Central memory CD4-positive, alpha-beta T cell (primary cell): Measurements from ENCODE around the gene KCNAB1.
"Not testable (repeated sequence)": the region's sequence is repeated elsewhere in the genome, so short reads cannot be mapped to it uniquely, and the experiment has no call there.

Source experiments
- DNase-seq: peaks from one replicate; pipeline ENCODE4 v3.0.0; 2022

Gene KCNAB1

DNA sequence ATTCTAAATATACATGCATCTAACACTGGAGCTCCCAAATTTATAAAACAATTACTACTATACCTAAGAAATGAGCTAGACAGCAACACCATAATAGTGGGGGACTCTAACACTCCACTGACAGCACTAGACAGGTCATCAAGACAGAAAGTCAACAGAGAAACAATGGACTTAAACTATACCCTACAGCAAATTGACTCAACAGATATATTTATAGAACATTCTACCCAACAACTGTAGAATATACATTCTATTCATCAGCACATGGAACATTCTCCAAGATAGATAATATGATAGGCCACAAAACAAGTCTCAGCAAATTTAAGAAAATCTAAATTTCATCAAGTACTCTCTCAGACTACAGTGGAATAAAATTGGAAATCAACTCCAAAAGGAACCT is 102.0 kb downstream of the KCNAB1 start:
- not testable (repeated sequence) for DNase-seq

DNA sequence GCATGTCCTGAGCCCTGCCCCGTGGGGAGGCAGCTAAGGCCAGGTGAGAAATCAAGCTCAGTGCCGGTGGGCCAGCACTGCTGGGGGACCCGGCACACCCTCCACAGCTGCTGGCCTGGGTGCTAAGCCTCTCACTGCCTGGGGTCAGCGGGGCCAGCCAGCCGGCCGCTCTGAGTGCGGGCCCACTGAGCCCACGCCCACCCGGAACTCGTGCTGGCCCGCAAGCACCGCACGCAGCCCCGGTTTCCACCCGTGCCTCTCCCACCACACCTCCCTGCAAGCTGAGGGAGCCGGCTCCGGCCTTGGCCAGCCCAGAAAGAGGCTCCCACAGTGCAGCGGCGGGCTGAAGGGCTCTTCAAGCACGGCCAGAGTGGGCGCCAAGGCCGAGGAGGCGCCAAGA is 103.7 kb downstream of the KCNAB1 start:
- not testable (repeated sequence) for DNase-seq

DNA sequence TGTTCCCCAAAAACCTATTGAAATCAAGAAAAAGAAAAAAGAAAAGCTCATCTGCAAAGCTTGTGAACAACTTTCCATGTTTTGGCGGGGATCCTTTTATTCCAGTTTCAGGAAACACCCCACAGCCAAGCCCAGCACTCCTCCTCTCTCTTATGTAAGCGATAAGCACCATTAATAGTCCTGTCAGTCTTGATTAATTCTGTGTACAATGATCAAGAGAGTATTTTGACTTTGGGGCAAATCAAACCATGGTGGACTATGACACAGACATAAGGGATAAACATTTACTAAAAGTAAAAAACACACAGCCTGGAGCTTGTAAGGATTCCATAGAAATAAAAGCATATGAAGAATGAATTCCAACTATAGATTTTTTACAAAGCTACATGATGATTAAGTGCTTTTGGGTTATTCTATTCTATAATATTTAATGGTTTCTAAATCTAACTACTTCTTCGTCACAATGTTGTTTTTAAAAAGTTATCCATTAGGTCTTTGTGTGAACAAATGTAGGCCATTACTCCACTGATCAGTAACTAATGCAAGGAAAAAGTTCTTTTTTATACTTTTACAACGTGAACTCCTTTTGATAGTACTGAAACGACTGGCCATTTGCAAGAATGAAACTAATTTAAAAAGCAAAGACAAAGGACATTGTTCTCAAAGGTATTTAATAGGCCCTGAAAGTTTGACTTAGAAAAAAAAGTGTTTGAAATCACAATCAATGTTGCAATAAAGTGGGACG is 106.5 kb downstream of the KCNAB1 start:
- DNase-seq = no peak

DNA sequence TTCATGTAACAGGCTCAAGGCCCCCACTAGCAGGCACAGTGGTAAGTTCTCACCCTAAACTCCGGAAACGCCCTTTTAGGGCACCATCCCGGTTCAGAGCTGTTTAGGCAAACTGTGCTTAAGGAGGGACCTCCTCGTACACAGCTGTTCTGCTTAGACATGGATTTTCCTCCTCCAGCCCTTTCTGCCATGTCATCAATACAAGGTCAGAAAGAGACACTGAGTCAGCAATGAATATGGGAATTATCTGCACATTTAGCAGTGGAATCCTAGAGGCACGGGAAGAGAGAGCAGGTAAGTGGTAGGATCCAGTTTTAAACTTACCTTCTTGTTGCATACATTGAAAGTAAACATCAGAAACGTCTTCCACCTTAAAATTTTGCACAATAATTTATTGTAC is 107.3 kb downstream of the KCNAB1 start:
- no peak for DNase-seq

DNA sequence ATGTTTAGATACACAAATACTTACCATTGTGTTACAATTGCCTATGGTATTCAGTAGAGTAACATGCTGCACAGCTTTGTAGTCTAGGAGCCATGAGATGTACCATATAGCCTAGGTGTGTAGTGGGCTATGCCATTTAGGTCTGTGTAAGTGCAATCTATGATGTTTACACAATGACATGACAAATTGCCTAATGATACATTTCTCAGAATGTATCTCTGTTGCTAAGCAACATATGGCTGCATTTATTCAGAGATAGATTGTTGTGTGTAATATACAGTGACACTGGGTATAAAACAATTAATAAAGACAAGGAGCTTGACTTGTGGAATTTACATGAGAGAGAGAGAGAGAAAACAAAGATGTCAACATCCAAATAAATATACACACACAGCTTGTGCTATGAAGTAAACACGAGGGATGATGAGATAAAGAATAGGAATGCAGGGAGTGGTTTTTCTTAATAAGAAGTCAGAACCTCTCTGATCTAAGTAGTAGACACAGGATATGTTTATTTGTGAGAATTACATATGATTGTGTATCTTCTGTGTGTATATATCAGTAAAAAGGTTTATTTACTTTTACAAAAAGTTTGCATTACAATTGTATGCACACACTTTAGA is 110.0 kb downstream of the KCNAB1 start:
- DNase-seq = no peak

DNA sequence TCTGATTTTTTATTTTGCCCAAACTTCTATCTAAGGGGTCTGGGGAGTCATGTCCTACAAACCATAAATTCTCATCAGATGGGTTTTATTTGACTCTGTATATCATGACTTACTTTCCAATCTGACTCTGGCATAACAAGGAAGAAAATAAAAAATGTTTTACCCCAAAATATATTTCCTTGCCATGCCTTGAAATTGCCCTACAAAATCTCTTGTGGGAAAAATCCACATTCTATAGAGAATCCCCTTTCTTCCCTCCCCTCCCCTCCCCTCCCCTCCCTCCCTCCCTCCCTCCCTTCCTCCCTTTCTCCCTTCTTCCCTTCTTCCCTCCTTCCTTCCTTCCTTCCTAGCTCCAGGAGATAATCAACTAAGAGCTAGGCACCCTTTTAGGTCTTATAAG is 110.8 kb downstream of the KCNAB1 start:
- not testable (repeated sequence) for DNase-seq

DNA sequence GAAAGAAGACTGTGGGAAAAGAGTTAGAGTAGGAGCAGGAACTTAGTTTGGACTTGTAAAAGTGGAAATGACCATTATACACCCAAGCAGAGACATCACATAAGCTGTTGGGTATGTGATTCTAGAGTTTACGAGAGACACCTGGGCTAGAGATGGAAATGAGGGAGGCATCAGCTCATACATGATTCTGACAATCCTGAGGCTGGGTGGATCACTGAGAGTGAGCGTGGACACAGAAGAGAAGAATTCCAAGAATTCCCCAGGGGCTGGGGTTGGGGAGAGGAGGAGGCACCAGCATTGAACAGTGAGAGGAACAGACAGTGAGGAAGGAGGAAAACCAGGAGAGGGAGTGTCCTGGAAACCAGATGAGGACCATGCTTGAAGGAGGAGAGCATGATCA is 113.5 kb downstream of the KCNAB1 start:
- no peak for DNase-seq

DNA sequence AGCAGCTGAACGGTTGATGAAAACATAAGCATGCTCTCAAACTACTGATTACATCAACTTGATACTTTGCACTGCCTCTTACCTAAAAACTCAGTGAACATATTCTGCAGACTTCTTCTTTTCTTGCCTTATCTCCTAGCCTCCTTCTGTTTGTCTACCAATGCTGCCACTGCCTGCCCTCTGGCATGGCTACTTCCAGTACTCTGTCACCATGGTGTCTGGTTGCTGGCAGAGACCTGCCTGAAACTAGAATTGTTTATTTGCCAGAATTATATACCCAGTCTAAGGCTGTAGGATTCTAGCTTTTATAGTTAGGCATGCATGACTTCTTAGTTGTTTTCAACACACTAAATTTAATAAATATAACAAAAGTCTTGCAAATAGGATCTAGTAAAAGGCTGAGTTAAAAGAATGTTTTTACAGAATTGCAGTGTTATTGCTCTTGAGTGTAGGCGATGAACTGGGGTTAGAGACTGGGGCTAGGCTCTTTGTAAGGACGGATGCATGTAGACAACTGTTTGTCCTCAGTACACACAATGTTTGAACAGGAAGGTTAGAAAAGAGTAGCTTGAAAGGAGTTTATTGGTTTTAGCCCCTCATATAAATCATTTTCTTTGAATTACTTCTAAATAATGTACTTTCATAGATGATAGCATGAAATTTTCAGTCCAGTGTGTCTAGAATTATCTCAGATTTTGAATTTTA is 116.3 kb downstream of the KCNAB1 start:
- no peak for DNase-seq

DNA sequence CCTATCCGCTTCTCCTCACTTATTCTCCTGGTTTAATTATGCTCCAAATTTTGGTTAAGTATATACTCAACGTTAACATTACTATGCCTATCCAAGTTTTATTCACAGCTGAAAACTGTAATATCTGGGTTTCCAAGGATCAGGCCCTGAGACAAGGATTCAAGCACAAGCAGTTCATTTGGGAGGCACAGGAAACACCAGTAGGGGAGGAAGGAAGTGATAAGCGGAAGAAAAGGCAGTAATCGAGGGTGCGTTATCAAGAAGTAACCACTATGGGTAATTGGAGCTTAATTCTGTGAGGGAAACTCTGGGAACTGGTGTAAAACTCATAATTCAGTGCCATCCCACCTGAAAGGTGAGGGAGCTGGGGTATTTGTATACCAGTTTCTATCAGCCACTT is 120.3 kb downstream of the KCNAB1 start:
- no peak for DNase-seq

DNA sequence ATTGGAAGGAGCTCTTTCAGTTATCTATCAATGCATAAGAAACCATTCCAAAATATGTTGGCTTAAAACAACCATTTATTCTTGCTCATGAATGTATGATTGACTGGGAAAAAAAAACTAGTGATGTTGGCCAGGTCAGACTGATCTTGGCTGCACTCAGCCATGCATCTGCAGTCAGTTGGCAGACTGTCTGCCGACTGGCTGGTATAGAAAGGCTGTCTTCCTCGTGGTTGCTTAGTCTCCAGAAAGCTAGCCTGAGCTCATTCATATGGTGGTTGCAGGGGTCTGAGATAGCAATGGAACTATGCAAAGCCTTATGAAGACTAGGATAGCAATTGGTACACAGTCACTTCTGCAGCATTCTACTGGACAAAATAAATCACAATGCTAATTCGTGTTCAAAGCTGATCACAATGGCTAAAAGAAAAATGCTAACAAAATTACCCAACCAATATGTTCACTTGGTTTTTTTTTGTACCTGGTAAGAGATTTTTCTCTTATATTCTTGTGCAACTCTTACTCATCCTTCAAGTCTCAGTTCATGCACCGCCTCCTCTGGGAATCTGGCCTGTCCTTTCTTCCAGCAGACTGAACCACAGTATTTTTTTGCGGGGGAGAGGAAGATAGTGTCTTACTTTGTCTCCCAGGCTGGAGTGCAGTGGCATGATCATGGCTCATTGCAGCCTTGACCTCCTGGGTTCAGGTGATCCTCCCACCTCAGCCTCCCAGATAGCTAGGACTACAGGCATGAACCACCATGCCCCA is 126.8 kb downstream of the KCNAB1 start:
- DNase-seq = no peak

DNA sequence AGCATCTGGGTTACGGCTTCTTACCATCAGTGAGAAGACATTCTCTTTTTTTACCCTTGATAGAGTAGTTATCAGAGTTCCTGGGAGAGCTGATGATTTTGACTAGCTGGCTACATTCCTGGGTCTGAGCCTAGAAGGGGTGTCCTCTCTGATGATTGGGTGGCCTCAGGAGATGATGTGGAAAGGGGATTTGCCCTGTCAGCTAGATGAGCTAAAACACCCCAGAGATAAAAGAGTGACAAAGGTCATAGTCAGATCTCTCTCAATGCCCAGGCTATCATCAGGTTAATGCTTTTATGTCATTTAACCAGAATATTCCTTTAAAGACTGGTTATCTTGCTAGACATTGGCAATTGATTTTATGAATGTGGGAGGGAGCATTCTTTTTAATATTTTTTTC is 130.2 kb downstream of the KCNAB1 start:
- DNase-seq = no peak

DNA sequence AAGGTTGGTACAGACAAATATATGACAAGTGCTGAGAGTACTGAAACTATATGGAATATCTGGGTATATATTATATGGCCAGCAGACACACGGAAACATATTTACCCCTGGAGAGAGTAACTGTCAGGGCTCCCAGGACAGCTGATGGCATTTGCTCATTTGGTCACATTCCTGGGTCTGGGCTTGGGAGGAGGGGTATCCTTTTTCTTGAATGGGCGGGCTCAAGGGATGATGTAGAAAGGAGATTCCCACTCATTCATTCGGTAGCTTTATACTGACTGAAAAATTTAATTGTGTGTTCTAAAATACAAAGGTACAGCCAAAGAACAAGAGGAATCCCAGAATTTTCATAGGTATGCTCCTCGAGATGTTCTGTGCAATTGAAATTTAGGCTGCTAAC is 131.0 kb downstream of the KCNAB1 start:
- DNase-seq = no peak

DNA sequence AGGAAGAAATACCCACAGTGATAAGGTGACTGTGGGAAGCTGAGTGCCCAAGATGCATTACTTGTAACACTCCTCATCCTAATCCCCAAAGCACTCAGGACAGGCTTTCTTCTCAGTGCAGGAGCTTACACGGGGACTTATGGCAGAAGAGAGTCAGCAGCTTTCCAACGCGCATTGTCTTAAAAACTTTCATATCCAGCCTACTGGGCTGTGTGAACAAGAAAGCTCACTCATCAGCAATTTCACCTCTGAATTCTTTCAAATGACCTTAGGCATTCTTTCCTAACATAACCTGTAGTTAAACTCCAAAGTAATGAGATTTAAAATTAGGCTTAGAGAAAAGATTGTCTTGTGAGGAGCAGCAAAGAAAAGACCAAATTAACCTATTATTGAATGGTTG is 132.3 kb downstream of the KCNAB1 start:
- DNase-seq = no peak

DNA sequence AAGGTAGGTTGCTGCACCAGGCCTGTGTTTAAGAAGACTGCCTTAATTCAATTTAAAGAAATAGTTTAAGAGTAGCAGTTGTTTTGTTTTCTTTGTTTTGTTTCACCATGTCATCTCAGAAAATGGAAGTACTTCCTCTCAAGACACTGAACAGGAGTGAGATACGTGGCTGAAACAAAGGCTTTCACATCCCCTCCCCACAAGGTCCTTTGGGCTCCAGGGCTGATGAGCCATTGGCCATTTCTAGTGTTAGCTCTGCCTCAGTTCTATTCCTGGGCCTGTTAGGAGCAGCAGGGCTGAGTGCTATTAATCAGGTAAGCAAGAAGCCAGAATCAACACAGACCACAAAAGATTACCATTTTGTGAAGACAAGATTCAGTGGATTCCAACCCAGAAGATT is 132.8 kb downstream of the KCNAB1 start:
- no peak for DNase-seq

DNA sequence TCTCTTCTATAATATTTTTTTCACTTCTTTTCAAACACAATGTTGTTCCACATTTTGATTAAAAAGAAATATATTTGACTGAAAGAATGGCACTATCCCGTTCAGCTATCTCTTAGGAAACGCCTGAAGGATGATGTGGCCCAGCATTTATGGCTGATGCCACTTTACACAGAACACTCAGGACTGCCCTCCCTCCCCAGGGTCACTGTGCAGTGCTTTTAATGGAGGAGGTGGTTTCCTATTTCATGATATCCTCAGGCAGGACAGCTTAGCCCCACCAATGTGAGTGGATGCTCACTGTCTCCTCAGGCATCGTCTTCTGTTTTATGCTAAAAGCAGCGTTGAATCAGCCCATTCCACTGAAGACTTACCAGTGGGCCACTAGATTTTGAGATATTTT is 135.9 kb downstream of the KCNAB1 start:
- no peak for DNase-seq

DNA sequence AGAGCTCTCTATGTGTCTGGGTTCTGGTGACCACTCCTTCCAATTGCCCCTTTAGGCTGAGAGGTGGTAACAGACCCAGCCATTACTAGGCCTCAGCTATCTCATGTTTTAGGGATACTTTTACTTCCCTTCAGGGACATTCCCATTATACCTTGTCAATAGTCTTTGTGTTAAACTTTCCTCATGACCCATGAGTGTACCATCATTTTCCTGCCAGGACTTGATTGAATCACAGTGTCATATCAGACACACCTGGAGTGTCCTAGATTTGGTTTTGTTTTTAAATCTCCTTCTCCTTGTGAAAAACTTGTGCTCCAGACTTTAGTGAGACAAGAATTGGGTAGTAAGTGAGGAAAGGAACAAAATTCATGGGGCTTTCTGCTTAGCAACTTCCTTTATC is 136.6 kb downstream of the KCNAB1 start:
- DNase-seq = no peak

DNA sequence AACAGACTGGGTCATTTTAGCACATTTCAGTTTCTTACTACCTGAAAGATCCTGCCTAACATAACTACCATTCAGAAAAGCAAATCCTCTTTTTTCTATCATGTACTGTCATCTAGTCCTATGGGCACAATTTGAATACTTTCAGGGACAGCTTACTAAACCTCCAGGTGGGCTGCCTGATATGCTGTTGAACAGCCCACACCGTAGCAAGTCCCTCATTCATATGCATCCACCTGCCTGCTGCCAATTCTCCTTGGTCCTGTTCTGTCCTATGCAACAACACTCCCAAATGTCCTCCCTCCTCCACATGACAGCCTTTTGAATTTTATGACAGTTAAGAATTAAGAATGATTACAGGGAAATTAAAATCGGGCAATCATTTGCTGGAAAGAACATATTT is 137.9 kb downstream of the KCNAB1 start:
- no peak for DNase-seq

DNA sequence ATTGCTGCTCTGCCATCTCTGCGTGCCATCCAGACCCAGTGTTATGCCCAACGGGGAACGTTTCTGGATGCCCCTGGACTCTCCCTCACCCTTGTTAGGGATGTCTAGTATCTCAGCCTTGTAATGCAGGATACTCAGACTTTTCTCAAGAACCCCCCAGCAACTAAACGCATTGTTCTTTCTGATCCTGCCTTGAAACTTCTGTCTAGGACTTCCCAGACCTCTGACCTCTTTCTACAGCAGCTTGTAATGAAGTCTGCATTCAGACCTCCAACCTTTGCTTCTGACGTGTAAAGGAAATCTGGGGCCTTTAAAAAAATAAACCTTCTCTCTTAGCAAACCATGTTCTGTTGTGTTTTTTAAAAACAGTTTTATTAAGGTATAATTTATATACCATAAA is 139.5 kb downstream of the KCNAB1 start:
- DNase-seq = no peak

DNA sequence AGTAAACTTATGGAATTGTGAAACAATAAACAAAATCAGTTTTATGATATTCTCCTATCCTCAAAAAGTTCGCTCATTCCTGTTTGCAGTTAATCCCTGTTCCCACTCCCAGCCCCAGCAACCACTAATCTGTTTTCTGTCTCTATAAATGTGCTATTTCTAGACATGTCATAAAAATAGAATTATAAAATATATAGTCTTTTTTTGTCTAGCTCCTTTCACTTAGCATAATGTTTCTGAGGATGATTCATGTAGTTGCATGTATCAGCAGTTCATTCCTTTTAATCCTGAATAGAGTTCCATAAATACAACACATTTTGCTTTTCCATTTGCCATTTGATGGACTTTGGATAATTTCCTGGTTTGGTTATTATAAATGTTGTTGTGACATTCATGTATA is 140.0 kb downstream of the KCNAB1 start:
- no peak for DNase-seq

DNA sequence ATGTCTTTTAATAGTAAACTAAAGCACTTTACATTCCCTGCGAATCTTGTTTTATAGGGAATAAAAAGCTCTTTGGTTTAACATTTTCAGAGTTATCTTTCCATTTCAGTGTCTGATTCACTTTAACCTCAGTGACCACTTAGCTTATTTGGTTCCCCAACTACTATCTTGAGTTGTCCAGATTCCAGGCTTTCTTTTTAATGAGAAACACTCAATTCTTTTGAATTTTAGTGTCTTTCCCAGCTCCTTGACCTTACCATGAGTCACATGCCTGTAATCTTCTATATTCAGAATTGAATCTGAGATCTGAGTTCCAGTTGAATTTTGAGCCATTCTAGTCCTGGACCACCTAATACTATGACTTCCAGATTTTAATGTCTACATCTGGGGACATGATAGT is 144.4 kb downstream of the KCNAB1 start:
- DNase-seq = no peak

DNA sequence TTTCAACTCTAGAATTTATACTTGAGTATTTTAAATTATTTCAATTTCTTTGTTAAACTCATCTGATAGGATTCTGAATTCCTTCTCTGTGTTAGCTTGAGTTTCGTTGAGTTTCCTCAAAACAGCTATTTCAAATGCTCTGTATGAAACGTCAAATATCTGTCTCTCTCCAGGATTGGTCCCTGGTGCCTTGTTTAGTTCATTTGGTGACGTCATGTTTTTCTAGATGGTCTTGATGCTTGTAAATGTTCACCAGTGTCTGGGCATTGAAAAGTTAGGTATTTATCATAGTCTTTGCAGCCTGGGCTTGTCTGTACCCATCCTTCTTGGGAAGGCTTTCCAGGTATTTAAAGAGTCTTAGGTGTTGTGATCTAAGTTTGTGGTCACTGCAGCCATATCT is 151.1 kb downstream of the KCNAB1 start:
- DNase-seq = no peak

DNA sequence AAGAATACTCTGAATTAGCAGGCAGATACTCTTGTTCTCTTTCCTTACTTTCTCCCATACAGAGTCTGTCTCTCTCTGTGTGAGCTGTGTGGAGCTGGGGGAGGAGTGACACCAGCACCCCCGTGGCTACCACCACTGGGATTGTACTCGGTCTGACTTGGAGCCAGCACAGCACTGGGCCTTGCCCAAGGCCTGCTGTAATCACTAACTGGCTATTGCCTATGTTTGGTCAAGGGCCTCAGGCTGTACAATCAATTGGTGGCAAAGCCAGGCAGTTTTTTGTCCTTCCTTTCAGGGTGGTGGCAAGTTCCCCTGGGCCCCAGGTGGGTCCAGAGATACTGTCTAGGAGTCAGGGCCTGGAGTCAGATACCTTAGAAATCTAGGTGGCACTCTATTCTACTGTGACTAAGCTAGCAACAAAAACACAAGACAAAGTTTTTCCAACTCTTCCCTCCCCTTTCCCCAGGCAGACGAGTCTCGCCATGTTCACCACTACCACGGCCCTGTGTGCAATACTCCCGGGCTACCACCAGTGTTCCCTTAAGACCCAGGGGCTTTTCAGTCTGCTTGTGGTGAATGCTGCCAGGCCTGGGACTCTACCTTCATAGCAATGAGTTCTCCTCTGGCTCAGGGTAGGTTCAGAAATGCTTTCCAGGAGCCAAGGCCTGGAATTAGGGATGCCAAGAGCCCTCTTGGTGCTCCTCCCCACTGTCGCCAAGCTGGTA is 151.8 kb downstream of the KCNAB1 start:
- no peak for DNase-seq
